ENCODE results near the gene ADCK2. TPM values are rescaled to one million over a fixed set of nuclear protein-coding genes. Genes with fewer than 3 reads are reported as not detected.

The ADCK2 gene
- total RNA-seq, 4 donors from 2014 or later, result 19.8 to 40.4 (median 25.8) TPM

DNA sequence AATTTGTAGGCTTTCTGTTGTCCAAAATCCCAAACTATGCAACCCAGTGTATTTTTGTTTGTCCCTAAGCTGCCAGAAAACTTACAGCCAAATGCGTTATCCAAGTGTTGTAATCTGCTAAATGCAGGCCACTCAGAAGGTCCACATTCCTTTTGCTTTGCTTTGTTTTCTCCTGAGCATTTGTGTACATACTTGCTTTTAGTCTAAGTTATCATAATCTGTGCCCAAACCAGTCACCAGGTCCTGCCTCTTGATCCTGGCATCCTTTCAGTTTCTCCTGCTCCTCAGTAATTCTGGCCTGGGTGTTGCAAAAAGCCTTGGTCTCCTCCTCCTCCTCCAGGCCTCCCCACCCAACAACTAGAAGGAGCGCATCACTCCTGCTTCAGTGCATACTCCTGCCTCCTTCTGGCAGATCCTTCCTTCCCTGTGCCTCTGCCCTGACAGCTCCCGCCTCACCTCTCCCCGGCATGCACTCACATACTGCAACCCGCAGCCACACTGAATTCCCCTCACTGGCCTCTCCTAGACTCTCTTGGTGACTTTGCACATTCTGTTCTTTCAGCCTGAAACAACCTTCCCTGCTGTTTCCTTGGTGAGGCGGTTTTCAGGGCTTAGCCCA is 34.5 kb upstream of the ADCK2 start:
- DNase-seq, result peak in 1 of 3 donors; percentile 59
- Histone ChIP-seq H3K9me3 (no peaks in the 10 kb centered on the region), H3K4me3 (peak overlapping the region in 1 of 4 donors; percentile 72), H3K27ac (peak overlapping the region; percentile 22 to 91 (median 74)), H3K27me3 (no peaks in the 10 kb centered on the region), H3K36me3 (no peaks in the 10 kb centered on the region), H3K4me1 (peaks cover 0 to 18% (median 9%) of the 10 kb centered on the region in 4 donors)
- no peak for TF ChIP-seq POLR2A (IDR thresholded peaks at IDR 0.05)
- TF ChIP-seq, protein P1, sequence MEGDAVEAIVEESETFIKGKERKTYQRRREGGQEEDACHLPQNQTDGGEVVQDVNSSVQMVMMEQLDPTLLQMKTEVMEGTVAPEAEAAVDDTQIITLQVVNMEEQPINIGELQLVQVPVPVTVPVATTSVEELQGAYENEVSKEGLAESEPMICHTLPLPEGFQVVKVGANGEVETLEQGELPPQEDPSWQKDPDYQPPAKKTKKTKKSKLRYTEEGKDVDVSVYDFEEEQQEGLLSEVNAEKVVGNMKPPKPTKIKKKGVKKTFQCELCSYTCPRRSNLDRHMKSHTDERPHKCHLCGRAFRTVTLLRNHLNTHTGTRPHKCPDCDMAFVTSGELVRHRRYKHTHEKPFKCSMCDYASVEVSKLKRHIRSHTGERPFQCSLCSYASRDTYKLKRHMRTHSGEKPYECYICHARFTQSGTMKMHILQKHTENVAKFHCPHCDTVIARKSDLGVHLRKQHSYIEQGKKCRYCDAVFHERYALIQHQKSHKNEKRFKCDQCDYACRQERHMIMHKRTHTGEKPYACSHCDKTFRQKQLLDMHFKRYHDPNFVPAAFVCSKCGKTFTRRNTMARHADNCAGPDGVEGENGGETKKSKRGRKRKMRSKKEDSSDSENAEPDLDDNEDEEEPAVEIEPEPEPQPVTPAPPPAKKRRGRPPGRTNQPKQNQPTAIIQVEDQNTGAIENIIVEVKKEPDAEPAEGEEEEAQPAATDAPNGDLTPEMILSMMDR (IDR thresholded peaks at IDR 0.05), result no peak

DNA sequence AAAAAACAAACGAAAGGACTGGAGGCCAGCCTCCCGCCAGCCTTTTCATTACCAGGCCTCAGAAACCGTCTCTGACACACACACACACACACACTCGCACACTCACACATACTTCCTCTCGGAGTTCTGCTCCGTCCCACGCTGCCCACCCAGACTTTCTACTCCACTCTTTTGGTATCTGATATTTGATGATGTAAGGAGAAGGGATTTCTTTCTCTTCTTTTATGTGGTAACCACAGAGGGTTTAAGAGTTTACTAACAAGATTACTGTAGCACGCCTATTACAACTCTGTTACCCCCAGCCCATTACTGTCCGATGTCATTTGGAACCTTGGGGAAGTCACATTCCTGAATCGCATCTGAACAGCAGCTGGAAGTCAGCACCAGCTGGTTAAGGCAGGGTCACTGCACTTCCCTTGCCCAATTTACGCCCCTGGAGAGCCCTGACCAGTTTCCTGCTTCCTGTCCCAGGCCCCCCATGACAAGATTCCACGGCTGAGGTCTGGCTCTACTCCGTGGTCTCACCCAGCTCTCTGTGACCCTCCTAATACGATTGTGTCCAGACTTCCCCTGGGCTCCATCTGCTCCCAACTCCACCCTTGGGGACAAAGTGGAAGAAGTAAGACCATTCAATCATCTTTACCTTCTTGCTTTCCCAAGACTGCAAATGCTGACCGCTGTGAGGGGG is 33.2 kb upstream of the ADCK2 start:
- no peak for DNase-seq

DNA sequence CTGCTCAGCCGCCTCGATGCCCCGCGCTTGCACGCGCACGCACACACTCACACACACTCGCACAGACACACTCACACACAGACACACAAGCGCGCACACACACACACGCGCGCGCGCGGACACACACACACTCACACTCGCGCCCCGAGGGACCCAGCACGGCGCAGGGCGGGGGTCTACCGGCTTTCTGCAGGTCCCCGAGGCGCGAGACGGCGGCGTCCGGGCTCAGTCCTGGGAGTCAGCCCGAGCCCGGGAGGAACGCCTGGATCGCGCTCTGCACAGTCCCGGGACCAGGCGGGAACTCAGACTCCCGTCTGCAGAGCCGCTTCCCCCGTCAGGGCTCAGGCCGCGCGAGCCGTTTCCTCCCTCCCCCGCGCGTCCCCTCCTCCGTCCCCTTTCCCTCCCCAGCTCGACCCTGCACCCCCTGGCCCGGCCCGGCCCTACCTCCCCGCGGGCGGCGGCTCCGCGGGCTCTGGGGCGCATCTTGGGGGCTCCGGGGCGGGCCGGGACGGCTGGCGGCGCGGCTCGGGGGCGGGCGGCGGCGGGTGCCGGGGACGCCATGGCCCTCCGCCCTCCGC is 32.6 kb upstream of the ADCK2 start:
- H3K9me3 ChIP-seq, result no peaks in the 10 kb centered on the region
- H3K4me1 ChIP-seq, result peaks cover 0 to 18% (median 9%) of the 10 kb centered on the region in 4 donors
- peak overlapping the region; percentile 53 to 91 (median 74) for H3K27ac ChIP-seq
- DNase-seq, result peak in 1 of 3 donors; percentile 57
- TF ChIP-seq POLR2A (IDR thresholded peaks at IDR 0.05), result no peak
- TF ChIP-seq, protein P1 (IDR thresholded peaks at IDR 0.05), result no peak
- no peaks in the 10 kb centered on the region for H3K27me3 ChIP-seq
- H3K36me3 ChIP-seq, result no peaks in the 10 kb centered on the region
- peak overlapping the region; percentile 34 to 72 (median 60) for H3K4me3 ChIP-seq

More for the DNA sequence above, 33.2 kb upstream of the ADCK2 start:
- TF ChIP-seq, protein P1 (IDR thresholded peaks at IDR 0.05), result no peak
- TF ChIP-seq POLR2A (IDR thresholded peaks at IDR 0.05), result no peak
- Histone ChIP-seq H3K4me1 (peaks cover 0 to 18% (median 9%) of the 10 kb centered on the region in 4 donors), H3K27me3 (no peaks in the 10 kb centered on the region), H3K9me3 (no peaks in the 10 kb centered on the region), H3K27ac (peak overlapping the region; percentile 53 to 91 (median 74)), H3K36me3 (no peaks in the 10 kb centered on the region), H3K4me3 (peak overlapping the region; percentile 34 to 72 (median 60))

DNA sequence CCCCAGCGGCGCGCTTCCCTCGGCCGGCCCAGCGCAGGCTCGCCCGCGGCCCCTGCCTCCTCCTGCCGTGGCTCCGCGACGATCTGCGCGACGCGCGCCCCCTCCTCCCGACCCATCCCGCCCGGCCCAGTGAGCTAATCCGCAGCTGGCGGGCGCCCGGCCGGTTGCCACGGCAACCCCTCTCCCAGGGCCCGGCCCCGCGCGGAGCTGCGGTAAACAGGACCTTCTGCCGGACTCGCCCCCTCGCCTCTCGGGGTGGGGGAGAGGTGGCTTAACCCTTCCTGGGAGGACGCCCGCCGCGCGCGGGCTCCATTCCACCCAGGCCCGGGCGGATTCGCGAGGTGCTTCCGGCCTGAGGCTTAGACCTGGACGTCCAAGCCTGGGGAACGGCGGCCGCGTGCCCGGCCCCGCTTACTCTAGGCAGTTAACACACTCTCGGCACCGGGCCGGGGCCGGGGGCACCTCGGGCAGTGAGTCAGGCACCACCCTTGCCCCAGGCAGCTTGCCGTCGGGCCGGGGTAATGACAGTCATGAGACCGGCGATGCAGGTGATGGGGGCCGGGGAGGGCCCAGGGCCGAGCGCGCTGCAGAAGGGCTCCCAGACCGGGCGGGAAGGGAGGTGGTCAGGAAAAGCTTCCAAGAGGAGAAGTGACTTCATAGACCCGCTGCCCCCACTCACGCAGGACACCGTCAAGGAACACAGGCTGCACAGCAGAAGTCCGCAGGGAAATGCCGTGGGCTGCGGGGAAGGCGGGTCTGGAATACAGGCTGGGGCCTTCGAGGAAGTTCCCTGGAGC is 31.8 kb upstream of the ADCK2 start, which contains the start of gene DENND2A:
DENND2A (minus strand) TSS at position 87 of the 797 bp plus-strand sequence. CDS start 38,416 bp downstream, outside the sequence.
- Histone ChIP-seq H3K27me3 (no peaks in the 10 kb centered on the region), H3K4me1 (peaks cover 0 to 18% (median 9%) of the 10 kb centered on the region in 4 donors), H3K9me3 (no peaks in the 10 kb centered on the region), H3K4me3 (peak within 1 kb of the TSS; percentile 34 to 72 (median 60)), H3K36me3 (no peaks in the 10 kb centered on the region), H3K27ac (peak within 1 kb of the TSS; percentile 65 to 91 (median 74))
- peak; percentile 28 to 67 (median 66) for DNase-seq
- TF ChIP-seq, protein P1 (IDR thresholded peaks at IDR 0.05), result no peak

All from Peyer's patch (tissue), 4 donors.